Measurements from ENCODE around the gene PHTF2. TPM values are rescaled to one million over a fixed set of nuclear protein-coding genes. Genes with fewer than 3 reads are reported as not detected.

Gene PHTF2
- total and polyA plus RNA-seq, 2 donors (not counting 3 experiments of a cell fraction or from before 2014, with no cell fraction given) = 13.3 to 21.4 TPM

- H3K4me3 ChIP-seq (replicated peaks in 1 of 3; ENCODE audit: insufficient read depth in 1 of 3, low read depth in 1 of 3, low read length in 3 of 3) = no peak overlapping the region
- no TSS peak for BruUV-seq (replicated peaks)
- no peak overlapping the region for H3K27ac ChIP-seq (ENCODE audit: insufficient read depth, low read depth, low read length)
- FAIRE-seq (no peak), DNase-seq (ENCODE audit: low read depth, low spot score) (no peak)
- H3K4me2 ChIP-seq (ENCODE audit: insufficient read depth, low read length) = no peak overlapping the region
- no peaks in the 10 kb centered on the region for H3K9me1 ChIP-seq (replicated peaks; ENCODE audit: control insufficient read depth, extremely low read depth, insufficient read depth, low read length)
- H4K20me1 ChIP-seq (replicated peaks; ENCODE audit: control insufficient read depth, extremely low read depth, insufficient read depth, low read length) = no peaks in the 10 kb centered on the region
- ChIA-PET CTCF (interaction anchor here (1.1 kb wide), 1 partner anchor 16 kb away, joined by 3 read pairs; no protein-coding TSS in a partner anchor), POLR2A (no interaction called here)
- H3K79me2 ChIP-seq (ENCODE audit: control insufficient read depth, insufficient read depth, low read length) = peaks cover 2% of the 10 kb centered on the region
- H3K9me3 ChIP-seq (replicated peaks; ENCODE audit: control insufficient read depth, insufficient read depth, low read length) = no peaks in the 10 kb centered on the region
- H3K4me1 ChIP-seq (ENCODE audit: control insufficient read depth, extremely low read depth, insufficient read depth, low read length) = no peaks in the 10 kb centered on the region
- no peaks in the 10 kb centered on the region for H3K36me3 ChIP-seq (ENCODE audit: control insufficient read depth in 2 of 2, extremely low read depth in 1 of 2, insufficient read depth in 2 of 2, low read length in 2 of 2)
- intact Hi-C loops (cut with micrococcal nuclease) = no loop called here
- no peak overlapping the region for H3K9ac ChIP-seq (replicated peaks; ENCODE audit: extremely low read depth, insufficient read depth, low read length)
- no peak overlapping the region for H2AFZ ChIP-seq (ENCODE audit: low read depth, low read length)
- dilution Hi-C loops (cut with MboI; ENCODE audit: extremely low pct_ligation_motif_present, low sequenced_read_pairs) = no loop called here
- no peak for TF ChIP-seq FOS (IDR thresholded peaks at IDR 0.05; ENCODE audit: borderline replicate concordance, insufficient read depth, low read length)
- TF ChIP-seq JUN (IDR thresholded peaks at IDR 0.05; ENCODE audit: borderline replicate concordance, insufficient read depth, insufficient read length, low read depth) = no peak
- no peaks in the 10 kb centered on the region for H3K27me3 ChIP-seq (ENCODE audit: control insufficient read depth in 2 of 2, insufficient read depth in 2 of 2, low read length in 2 of 2)
These were observed 44.6 kb downstream of the PHTF2 start for GRCh38 chr7:77843194-77843593.

DNA sequence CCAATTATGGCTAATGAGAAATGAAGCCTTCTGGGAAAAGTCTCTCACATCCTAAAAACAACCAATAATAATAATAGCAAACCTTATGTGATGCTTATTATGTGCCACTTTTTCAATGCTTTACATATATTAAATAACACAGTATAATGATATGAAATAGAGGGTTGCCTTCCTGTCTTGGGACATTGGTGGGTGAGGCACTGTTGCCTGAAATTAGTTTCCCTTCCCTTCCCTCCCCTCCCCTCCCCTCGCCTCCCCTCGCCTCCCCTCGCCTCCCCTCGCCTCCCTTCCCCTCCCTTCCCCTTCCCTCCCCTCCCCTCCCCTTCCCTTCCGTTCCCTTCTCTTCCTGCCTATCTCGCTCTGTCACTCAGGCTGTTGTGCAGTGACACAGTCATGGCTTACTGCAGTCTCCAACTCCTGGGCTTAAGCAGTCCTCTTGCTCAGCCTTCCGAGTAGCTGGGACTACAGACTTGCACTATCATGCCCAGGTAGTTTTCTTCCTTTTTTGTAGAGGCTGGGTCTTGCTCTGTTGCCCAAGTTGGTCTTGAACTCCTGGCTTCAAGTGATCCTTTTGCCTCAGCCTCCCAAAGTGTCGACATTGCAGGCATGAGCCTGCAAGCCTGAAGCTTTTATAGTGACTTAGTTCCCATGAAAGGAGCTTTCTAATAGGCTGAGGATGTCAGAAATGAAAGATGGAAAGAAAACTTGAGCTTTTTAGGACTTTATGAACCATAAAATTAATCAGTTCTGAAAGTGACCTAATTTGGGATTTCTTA lies 47.9 kb downstream of the PHTF2 start:
- Histone ChIP-seq H4K20me1 (replicated peaks; ENCODE audit: control insufficient read depth, extremely low read depth, insufficient read depth, low read length) (no peaks in the 10 kb centered on the region), H3K9me1 (replicated peaks; ENCODE audit: control insufficient read depth, extremely low read depth, insufficient read depth, low read length) (no peaks in the 10 kb centered on the region), H3K27me3 (ENCODE audit: control insufficient read depth in 2 of 2, insufficient read depth in 2 of 2, low read length in 2 of 2) (no peaks in the 10 kb centered on the region), H3K27ac (ENCODE audit: insufficient read depth, low read depth, low read length) (no peak overlapping the region), H3K36me3 (ENCODE audit: control insufficient read depth in 2 of 2, extremely low read depth in 1 of 2, insufficient read depth in 2 of 2, low read length in 2 of 2) (no peaks in the 10 kb centered on the region), H3K4me1 (ENCODE audit: control insufficient read depth, extremely low read depth, insufficient read depth, low read length) (no peaks in the 10 kb centered on the region), H2AFZ (ENCODE audit: low read depth, low read length) (no peak overlapping the region), H3K4me2 (ENCODE audit: insufficient read depth, low read length) (no peak overlapping the region), H3K9ac (replicated peaks; ENCODE audit: extremely low read depth, insufficient read depth, low read length) (no peak overlapping the region), H3K4me3 (replicated peaks in 1 of 3; ENCODE audit: insufficient read depth in 1 of 3, low read depth in 1 of 3, low read length in 3 of 3) (no peak overlapping the region), H3K79me2 (ENCODE audit: control insufficient read depth, insufficient read depth, low read length) (no peaks in the 10 kb centered on the region), H3K9me3 (replicated peaks; ENCODE audit: control insufficient read depth, insufficient read depth, low read length) (no peaks in the 10 kb centered on the region)
- DNase-seq (ENCODE audit: low read depth, low spot score) (no peak), FAIRE-seq (no peak)
- BruUV-seq (replicated peaks) = no TSS peak
- intact Hi-C loops (cut with micrococcal nuclease) (no loop called here), dilution Hi-C loops (cut with MboI; ENCODE audit: extremely low pct_ligation_motif_present, low sequenced_read_pairs) (no loop called here)
- no peak for TF ChIP-seq MYC (IDR thresholded peaks at IDR 0.05; ENCODE audit: low read depth, low read length)
- TF ChIP-seq EZH2 (IDR thresholded peaks at IDR 0.05; ENCODE audit: borderline replicate concordance, low read depth, low read length, severe bottlenecking) = no peak
- no peak for TF ChIP-seq GATA2 (IDR thresholded peaks at IDR 0.05; ENCODE audit: insufficient read depth, insufficient read length, low read depth, low read length)
- TF ChIP-seq JUN (IDR thresholded peaks at IDR 0.05; ENCODE audit: borderline replicate concordance, insufficient read depth, insufficient read length, low read depth) = no peak
- no peak for TF ChIP-seq FOS (IDR thresholded peaks at IDR 0.05; ENCODE audit: borderline replicate concordance, insufficient read depth, low read length)
- TF ChIP-seq, protein P1, sequence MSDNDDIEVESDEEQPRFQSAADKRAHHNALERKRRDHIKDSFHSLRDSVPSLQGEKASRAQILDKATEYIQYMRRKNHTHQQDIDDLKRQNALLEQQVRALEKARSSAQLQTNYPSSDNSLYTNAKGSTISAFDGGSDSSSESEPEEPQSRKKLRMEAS (IDR thresholded peaks at IDR 0.05; ENCODE audit: insufficient read depth, insufficient read length) = no peak
- POLR2A ChIA-PET = no interaction called here
- CTCF ChIA-PET = interaction anchor here (1.0 to 1.1 kb wide), 2 partner anchors 9 to 20 kb away, joined by 4 read pairs; no protein-coding TSS in a partner anchor
